ENCODE data around the gene SLC39A11. TPM values are rescaled to one million over a fixed set of nuclear protein-coding genes. Genes with fewer than 3 reads are reported as not detected.

SLC39A11 gene
- total RNA-seq, 6 donors from 2014 or later: 16.3 to 57.6 (median 29.5) TPM

- ATAC-seq (ENCODE audit: low FRiP score in 2 of 2) (no peak), DNase-seq (peak in 1 of 2 donors; percentile 18)
- 91 to 94% methylated on average over 10 of the region's 10 CpGs for WGBS, 2 donors
- Histone ChIP-seq H3K27ac (no peak overlapping the region), H3K9me3 (no peaks in the 10 kb centered on the region), H3K4me1 (peaks cover 19 to 33% (median 23%) of the 10 kb centered on the region in 4 donors), H3K4me3 (no peak overlapping the region), H3K27me3 (no peaks in the 10 kb centered on the region), H3K36me3 (peaks cover 5 to 21% (median 10%) of the 10 kb centered on the region in 4 donors)
- TF ChIP-seq POLR2AphosphoS5 (IDR thresholded peaks at IDR 0.05) (no peak), POLR2A (IDR thresholded peaks at IDR 0.05) (no peak), CTCF (IDR thresholded peaks at IDR 0.05) (no peak), EP300 (IDR thresholded peaks at IDR 0.05) (no peak)
Observed at GRCh38 chr17:73088561-73088960, 3.9 kb downstream of the SLC39A11 start.

- TF ChIP-seq CTCF (IDR thresholded peaks at IDR 0.05) (no peak), POLR2AphosphoS5 (IDR thresholded peaks at IDR 0.05) (no peak), EP300 (IDR thresholded peaks at IDR 0.05) (no peak), POLR2A (IDR thresholded peaks at IDR 0.05) (no peak)
- Histone ChIP-seq H3K4me3 (no peak overlapping the region), H3K27me3 (no peaks in the 10 kb centered on the region), H3K36me3 (peaks cover 6 to 28% (median 15%) of the 10 kb centered on the region in 4 donors), H3K4me1 (no peaks in the 10 kb centered on the region), H3K27ac (no peak overlapping the region), H3K9me3 (peaks cover 0 to 3% (median 0%) of the 10 kb centered on the region in 4 donors)
- ATAC-seq (ENCODE audit: low FRiP score in 2 of 2) (no peak), DNase-seq (no peak)
- WGBS, 2 donors: 48 to 63% methylated on average over 3 of the region's 3 CpGs
Observed at GRCh38 chr17:73083432-73083831, 9.1 kb downstream of the SLC39A11 start.

GRCh38 chr17:73074566-73074965 is 17.9 kb downstream of the SLC39A11 start:
- no peak for TF ChIP-seq POLR2A (IDR thresholded peaks at IDR 0.05)
- no peak for TF ChIP-seq CTCF (IDR thresholded peaks at IDR 0.05)
- TF ChIP-seq POLR2AphosphoS5 (IDR thresholded peaks at IDR 0.05): no peak
- no peak for TF ChIP-seq EP300 (IDR thresholded peaks at IDR 0.05)
- Histone ChIP-seq H3K4me1 (peaks cover 0 to 7% (median 0%) of the 10 kb centered on the region in 4 donors), H3K4me3 (no peak overlapping the region), H3K36me3 (peaks cover 0 to 5% (median 0%) of the 10 kb centered on the region in 4 donors), H3K27me3 (no peaks in the 10 kb centered on the region), H3K9me3 (no peaks in the 10 kb centered on the region), H3K27ac (no peak overlapping the region)
- no peak for DNase-seq
- WGBS, 2 donors: 87 to 95% methylated on average over 2 of the region's 2 CpGs
- no peak for ATAC-seq (ENCODE audit: low FRiP score in 2 of 2)

GRCh38 chr17:73072219-73072962 is 20.1 kb downstream of the SLC39A11 start:
- 82 to 84% methylated on average over 14 of the region's 14 CpGs for WGBS, 2 donors
- Histone ChIP-seq H3K4me1 (peaks cover 0 to 7% (median 2%) of the 10 kb centered on the region in 4 donors), H3K9me3 (no peaks in the 10 kb centered on the region), H3K4me3 (no peak overlapping the region), H3K27ac (no peak overlapping the region), H3K36me3 (peaks cover 0 to 5% (median 0%) of the 10 kb centered on the region in 4 donors), H3K27me3 (no peaks in the 10 kb centered on the region)
- no peak for DNase-seq
- no peak for ATAC-seq (ENCODE audit: low FRiP score in 2 of 2)
- TF ChIP-seq POLR2AphosphoS5 (IDR thresholded peaks at IDR 0.05) (no peak), EP300 (IDR thresholded peaks at IDR 0.05) (no peak), CTCF (IDR thresholded peaks at IDR 0.05) (no peak), POLR2A (IDR thresholded peaks at IDR 0.05) (no peak)

All from upper lobe of left lung (tissue), 6 donors.